Stimulated activated CD4-positive, alpha-beta T cell treated with anti-CD3 and anti-CD28 coated beads, Interleukin-1b, Interleukin-23, amount 100 ng/mL, for 1 hour (primary cell): ENCODE data around the gene ETS2.

Source experiments
- DNase-seq, 2 donors: peaks; one replicate each; pipeline ENCODE4 v3.0.0-alpha.2; 2020; ENCODE audit warnings: low read depth in 2 of 2

Gene ETS2

DNA sequence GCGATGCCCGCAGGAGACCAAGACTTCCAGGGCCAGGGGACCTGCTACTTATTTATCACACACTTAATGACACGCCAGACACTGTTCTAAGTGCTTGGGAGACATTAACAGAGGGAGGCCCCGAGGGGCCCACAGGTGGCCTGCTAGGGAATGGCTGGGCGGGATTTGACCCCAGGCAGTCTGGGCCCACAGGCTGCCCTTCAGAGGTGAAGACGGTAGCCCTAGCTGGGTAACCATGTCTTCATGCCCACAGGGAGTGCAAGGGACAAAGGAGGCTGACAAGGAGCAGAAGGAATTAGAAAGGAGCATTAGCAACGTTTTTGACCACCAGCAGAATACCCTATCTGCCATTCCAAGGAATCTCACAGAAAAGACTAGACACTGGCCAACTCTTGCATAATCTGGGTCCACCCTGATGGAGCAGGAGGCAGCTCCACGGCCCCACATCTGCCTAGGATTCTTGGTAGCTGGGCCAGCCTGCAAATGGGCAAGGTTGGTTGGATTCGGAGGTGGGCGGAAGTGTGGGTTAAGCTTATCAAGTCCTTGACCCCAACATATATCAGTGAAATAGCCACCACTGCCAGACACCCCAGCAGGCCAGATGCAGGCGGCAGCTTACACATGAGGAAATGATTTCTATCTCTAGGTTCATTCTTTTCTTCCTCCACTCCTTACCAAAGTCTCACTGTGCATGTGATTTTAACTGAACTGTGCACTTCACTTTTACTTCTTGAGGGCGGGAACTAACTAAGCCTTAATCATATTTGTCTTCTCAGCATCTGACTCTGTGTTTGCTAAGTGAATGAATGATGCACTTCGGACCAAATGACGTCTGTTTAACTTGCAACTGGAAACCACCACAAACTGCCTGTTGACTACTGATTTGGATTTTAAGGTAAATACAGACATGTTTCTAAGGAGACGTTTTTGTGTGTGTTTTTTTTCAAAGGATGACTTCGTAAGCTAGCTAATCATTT, 3.4 kb upstream of the ETS2 start:
- DNase-seq: no peak

DNA sequence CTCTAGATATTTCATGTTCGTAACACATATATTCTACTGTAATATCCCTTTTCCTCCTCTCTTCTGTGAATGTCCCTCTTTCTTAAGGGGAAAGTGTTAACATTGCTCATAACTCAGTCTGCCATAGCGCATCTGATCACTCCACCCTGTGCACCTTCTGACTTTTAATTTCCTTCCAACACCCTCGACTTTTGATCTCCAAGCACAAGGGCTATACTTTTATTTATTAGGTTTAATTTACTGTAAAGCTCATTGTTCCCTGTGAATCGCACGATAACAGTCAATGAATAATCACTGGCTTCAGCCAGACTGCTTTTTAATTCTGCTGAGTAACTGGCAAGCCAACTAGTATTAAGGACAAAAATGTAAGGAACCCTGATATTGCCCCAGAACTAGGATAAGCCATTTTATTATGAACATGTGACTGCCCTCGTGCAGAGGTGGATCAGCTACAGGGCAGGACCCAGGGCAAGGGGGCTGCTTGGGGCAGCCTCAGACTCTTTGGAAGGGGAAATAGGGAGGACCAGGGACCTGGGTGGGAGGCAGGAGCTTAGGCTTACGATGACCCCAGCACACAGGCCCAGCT, 2.6 kb upstream of the ETS2 start:
- no peak for DNase-seq

GRCh38 chr21:38804030-38804788, 1.5 kb upstream of the ETS2 start:
- DNase-seq: no peak

GRCh38 chr21:38804789-38805327, 871 bp upstream of the ETS2 start:
- DNase-seq: no peak

GRCh38 chr21:38806153-38806941, 618 bp downstream of the ETS2 start:
- peak in 1 of 2 donors; percentile 9 for DNase-seq

GRCh38 chr21:38806942-38807284, 1.2 kb downstream of the ETS2 start:
- DNase-seq: no peak

- DNase-seq: no peak
Measured at GRCh38 chr21:38807441-38807871, 1.7 kb downstream of the ETS2 start.

DNA sequence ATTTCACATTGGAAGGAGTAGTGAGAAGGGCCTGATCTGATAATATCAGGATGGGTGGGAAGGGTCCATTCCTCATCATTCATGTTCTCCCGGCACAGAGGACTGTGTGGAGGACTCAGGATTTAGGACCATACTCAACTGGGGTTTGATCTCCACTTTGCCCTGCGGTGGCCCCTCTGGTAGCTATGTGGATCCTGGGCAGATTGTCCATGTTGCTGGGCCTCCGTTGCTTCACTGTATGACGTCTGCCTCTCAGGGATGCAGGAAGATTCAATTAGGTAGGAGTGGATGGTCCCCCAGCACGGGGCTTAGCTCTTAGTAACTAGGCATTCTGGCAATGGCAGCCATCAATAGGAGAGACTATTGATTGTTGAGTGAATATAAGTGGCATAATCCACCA, 2.3 kb downstream of the ETS2 start:
- DNase-seq: no peak

DNA sequence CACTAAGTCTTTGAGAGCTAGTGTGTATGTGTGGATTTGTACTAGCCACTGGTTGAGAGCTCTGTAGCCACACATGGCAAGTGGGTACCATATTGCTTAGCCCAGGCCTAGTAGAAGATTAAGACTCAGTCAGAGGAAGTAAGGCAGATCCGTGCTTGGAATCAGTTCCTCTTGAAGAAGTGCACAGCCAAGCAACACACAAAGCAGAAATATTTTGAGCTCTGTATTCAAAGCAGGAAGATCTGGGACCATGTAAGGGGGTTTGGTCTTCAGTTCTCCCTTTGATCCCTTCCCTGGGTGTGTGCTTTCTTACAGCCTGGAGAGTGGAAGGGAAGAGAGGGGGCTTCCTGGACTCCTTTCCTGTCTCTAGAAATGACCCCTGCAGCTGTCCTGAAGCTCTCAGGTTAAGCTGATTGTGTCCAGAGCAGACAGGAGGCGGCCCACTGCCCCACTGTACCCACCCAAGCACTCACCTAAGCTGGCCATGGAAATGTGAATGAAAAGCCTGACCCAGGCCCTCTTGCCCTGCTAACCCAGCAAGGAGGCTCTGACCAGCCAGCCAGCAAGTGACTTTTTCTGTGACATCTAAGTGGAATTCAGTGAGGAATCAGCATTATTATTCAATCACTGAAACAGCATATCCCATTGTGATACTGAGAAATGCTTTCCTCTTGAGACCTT, 3.6 kb downstream of the ETS2 start:
- DNase-seq: no peak

DNA sequence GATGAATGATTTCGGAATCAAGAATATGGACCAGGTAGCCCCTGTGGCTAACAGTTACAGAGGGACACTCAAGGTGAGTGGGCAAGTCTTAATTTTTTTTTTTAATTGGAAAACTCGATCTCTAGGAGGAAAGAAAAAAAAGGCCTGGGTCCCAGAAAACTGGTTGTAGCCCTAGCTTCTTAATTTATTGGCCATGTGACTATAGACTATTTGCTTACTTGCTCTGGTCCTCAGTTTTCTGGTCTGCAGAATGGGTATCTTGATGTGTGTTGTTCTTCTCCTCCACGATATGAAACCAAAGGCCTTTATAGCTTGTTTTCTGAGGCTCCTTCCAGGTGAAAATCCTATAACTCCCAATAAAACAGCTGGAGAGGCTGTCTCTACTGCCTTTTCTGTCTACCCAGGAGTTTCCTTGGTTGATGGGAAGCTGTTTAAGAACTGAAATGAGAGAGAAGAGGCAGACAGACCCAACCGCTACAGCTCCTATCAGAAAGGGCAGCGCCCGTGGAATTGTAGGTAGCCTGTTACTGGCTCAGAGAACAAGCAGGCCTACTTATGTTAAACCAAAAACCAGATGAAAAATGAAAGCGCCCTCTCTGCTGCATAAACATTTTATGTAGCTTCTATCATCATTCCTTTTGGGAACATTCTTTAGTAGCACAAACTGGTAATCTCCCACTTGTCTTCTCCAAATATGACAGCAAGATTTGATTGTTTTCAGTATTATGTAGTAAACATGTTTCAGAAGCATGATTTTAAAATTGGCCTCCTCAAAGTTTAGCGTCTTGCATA, 4.5 kb downstream of the ETS2 start:
- DNase-seq: no peak

DNA sequence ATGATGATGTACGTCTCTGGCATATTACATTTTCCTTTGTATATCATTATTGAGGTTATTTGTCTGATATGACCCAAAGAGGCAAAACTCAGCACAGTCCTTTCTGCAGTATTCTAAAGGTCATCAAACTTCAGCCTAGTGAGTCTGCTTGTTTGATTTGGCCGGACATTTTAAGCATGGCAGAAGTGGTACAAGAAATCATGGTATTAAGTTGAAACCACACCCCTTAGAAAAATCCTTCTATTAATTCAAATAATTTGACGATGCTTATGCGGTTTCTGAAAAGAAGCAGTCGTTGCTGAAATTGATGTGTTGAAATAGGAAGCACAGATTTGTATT, 5.1 kb downstream of the ETS2 start:
- DNase-seq: no peak

- DNase-seq: no peak
Measured at GRCh38 chr21:38811257-38811656, 5.5 kb downstream of the ETS2 start.

DNA sequence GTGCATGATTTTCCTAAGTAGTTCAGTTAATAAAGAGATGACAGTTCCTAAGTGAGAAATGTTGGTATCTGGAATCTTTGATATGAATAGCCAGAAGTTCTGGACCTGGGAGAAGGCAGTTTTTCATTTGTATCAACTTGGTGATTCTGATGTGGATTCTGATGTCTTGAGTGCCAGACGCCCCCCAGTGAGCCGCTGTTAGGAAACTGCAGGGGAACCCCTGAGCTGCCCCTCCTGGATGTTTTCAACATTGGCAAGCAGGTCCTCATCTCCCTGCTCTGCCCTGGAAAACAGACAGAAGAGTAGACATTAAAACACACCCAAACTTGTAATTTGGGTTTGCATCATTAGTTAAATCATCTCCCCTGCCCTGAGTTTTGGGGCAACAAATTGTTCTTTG, 7.4 kb downstream of the ETS2 start:
- no peak for DNase-seq

GRCh38 chr21:38813547-38813946, 7.8 kb downstream of the ETS2 start:
- DNase-seq: no peak

DNA sequence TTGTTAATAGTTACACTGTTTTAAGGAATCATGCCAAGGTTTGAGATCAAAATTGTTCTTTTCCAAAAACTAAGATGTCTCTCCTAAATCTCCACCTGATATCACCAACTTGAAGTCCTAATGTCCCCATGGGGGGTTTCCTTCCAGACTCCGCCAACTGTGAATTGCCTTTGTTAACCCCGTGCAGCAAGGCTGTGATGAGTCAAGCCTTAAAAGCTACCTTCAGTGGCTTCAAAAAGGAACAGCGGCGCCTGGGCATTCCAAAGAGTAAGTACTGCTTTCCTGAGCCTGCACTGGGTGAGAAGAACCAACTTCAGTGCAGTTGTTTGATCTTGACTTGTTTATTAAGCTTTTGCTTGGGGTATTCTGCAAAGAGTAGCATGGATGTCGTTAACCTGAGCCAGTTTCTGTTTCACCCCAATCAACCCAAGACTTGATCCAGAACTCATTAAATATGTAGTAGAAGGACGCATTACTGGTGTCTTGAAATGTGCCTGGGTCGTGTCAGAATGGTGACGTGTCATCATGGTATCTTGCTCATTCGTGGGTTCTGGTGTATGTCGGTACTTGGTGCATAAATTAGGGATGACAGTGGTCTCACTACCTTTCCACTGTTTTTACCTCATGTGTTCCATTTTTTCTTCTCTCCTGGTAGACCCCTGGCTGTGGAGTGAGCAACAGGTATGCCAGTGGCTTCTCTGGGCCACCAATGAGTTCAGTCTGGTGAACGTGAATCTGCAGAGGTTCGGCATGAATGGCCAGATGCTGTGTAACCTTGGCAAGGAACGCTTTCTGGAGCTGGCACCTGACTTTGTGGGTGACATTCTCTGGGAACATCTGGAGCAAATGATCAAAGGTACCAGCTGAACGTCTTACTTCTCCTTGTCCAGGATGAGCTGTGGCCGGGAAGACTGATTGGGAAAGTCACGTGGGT, 8.7 kb downstream of the ETS2 start:
- DNase-seq: no peak

- no peak for DNase-seq
Measured at GRCh38 chr21:38815060-38815405, 9.3 kb downstream of the ETS2 start.

- no peak for DNase-seq
Measured at GRCh38 chr21:38816400-38816977, 10.8 kb downstream of the ETS2 start.

GRCh38 chr21:38817371-38818324, 11.9 kb downstream of the ETS2 start:
- DNase-seq: no peak
